Measurements from ENCODE around the gene ATP1A1. TPM values are rescaled to one million over a fixed set of nuclear protein-coding genes. Genes with fewer than 3 reads are reported as not detected.

ATP1A1 gene
- total and polyA plus RNA-seq, 4 donors = 138 to 216 (median 186) TPM

- DNase-seq = no peak
- H3K4me1 ChIP-seq (ENCODE audit: control insufficient read depth in 1 of 2, insufficient read depth in 2 of 2, low read length in 2 of 2) = no peaks in the 10 kb centered on the region
- H3K9me3 ChIP-seq (ENCODE audit: control insufficient read depth, low read length) = no peaks in the 10 kb centered on the region
- no peak for ATAC-seq (ENCODE audit: low FRiP score)
- no peak overlapping the region for H3K4me3 ChIP-seq (ENCODE audit: low read length in 2 of 2)
- H3K27me3 ChIP-seq (ENCODE audit: control insufficient read depth in 1 of 2, insufficient read depth in 2 of 2, low read length in 1 of 2) = no peaks in the 10 kb centered on the region
- intact Hi-C loops (cut with DNase I) = no loop called here
- no peaks in the 10 kb centered on the region for H3K36me3 ChIP-seq (ENCODE audit: control insufficient read depth in 1 of 2, insufficient read depth in 2 of 2, low read length in 1 of 2)
- H3K27ac ChIP-seq (ENCODE audit: low read depth in 1 of 2, low read length in 2 of 2) = no peak overlapping the region
- 80% methylated on average over 5 of the region's 5 CpGs for whole genome bisulfite sequencing, 2 donors
These were observed 51.4 kb downstream of the ATP1A1 start for GRCh38 chr1:116424438-116424837.

- ATAC-seq (ENCODE audit: low FRiP score) = no peak
- no peaks in the 10 kb centered on the region for H3K36me3 ChIP-seq (ENCODE audit: control insufficient read depth in 1 of 2, insufficient read depth in 2 of 2, low read length in 1 of 2)
- H3K4me1 ChIP-seq (ENCODE audit: control insufficient read depth in 1 of 2, insufficient read depth in 2 of 2, low read length in 2 of 2) = no peaks in the 10 kb centered on the region
- H3K4me3 ChIP-seq (ENCODE audit: low read length in 2 of 2) = no peak overlapping the region
- no peaks in the 10 kb centered on the region for H3K27me3 ChIP-seq (ENCODE audit: control insufficient read depth in 1 of 2, insufficient read depth in 2 of 2, low read length in 1 of 2)
- no peaks in the 10 kb centered on the region for H3K9me3 ChIP-seq (ENCODE audit: control insufficient read depth, low read length)
- no peak overlapping the region for H3K27ac ChIP-seq (ENCODE audit: low read depth in 1 of 2, low read length in 2 of 2)
- no peak for DNase-seq
- intact Hi-C loops (cut with DNase I) = no loop called here
- 56 to 61% methylated on average over 1 of the region's 1 CpG for WGBS, 2 donors
These were observed 51.8 kb downstream of the ATP1A1 start for GRCh38 chr1:116424863-116425262.

- 83 to 89% methylated on average over 5 of the region's 5 CpGs for WGBS, 2 donors
- H3K27ac ChIP-seq (ENCODE audit: low read depth in 1 of 2, low read length in 2 of 2) = no peak overlapping the region
- H3K4me1 ChIP-seq (ENCODE audit: control insufficient read depth in 1 of 2, insufficient read depth in 2 of 2, low read length in 2 of 2) = no peaks in the 10 kb centered on the region
- no peak for DNase-seq
- H3K9me3 ChIP-seq (ENCODE audit: control insufficient read depth, low read length) = no peaks in the 10 kb centered on the region
- no peak for ATAC-seq (ENCODE audit: low FRiP score)
- H3K4me3 ChIP-seq (ENCODE audit: low read length in 2 of 2) = no peak overlapping the region
- H3K36me3 ChIP-seq (ENCODE audit: control insufficient read depth in 1 of 2, insufficient read depth in 2 of 2, low read length in 1 of 2) = no peaks in the 10 kb centered on the region
- intact Hi-C loops (cut with DNase I) = no loop called here
- H3K27me3 ChIP-seq (ENCODE audit: control insufficient read depth in 1 of 2, insufficient read depth in 2 of 2, low read length in 1 of 2) = no peaks in the 10 kb centered on the region
These were observed 52.9 kb downstream of the ATP1A1 start for GRCh38 chr1:116425987-116426386.

- no peak for ATAC-seq (ENCODE audit: low FRiP score)
- H3K4me1 ChIP-seq (ENCODE audit: control insufficient read depth in 1 of 2, insufficient read depth in 2 of 2, low read length in 2 of 2) = no peaks in the 10 kb centered on the region
- intact Hi-C loops (cut with DNase I) = no loop called here
- H3K9me3 ChIP-seq (ENCODE audit: control insufficient read depth, low read length) = no peaks in the 10 kb centered on the region
- DNase-seq = no peak
- H3K4me3 ChIP-seq (ENCODE audit: low read length in 2 of 2) = no peak overlapping the region
- H3K27me3 ChIP-seq (ENCODE audit: control insufficient read depth in 1 of 2, insufficient read depth in 2 of 2, low read length in 1 of 2) = no peaks in the 10 kb centered on the region
- H3K27ac ChIP-seq (ENCODE audit: low read depth in 1 of 2, low read length in 2 of 2) = no peak overlapping the region
- 89 to 90% methylated on average over 9 of the region's 9 CpGs for WGBS, 2 donors
- no peaks in the 10 kb centered on the region for H3K36me3 ChIP-seq (ENCODE audit: control insufficient read depth in 1 of 2, insufficient read depth in 2 of 2, low read length in 1 of 2)
These were observed 53.4 kb downstream of the ATP1A1 start for GRCh38 chr1:116426401-116426800.

- DNase-seq = no peak
- H3K4me3 ChIP-seq (ENCODE audit: low read length in 2 of 2) = no peak overlapping the region
- WGBS, 2 donors = 91 to 93% methylated on average over 6 of the region's 6 CpGs
- H3K27me3 ChIP-seq (ENCODE audit: control insufficient read depth in 1 of 2, insufficient read depth in 2 of 2, low read length in 1 of 2) = no peaks in the 10 kb centered on the region
- intact Hi-C loops (cut with DNase I) = no loop called here
- no peak for ATAC-seq (ENCODE audit: low FRiP score)
- no peak overlapping the region for H3K27ac ChIP-seq (ENCODE audit: low read depth in 1 of 2, low read length in 2 of 2)
- H3K9me3 ChIP-seq (ENCODE audit: control insufficient read depth, low read length) = no peaks in the 10 kb centered on the region
- no peaks in the 10 kb centered on the region for H3K36me3 ChIP-seq (ENCODE audit: control insufficient read depth in 1 of 2, insufficient read depth in 2 of 2, low read length in 1 of 2)
- H3K4me1 ChIP-seq (ENCODE audit: control insufficient read depth in 1 of 2, insufficient read depth in 2 of 2, low read length in 2 of 2) = no peaks in the 10 kb centered on the region
These were observed 55.5 kb downstream of the ATP1A1 start for GRCh38 chr1:116428576-116428975.

- DNase-seq (no peak), ATAC-seq (ENCODE audit: low FRiP score) (no peak)
- H3K9me3 ChIP-seq (ENCODE audit: control insufficient read depth, low read length) = no peaks in the 10 kb centered on the region
- 92 to 93% methylated on average over 2 of the region's 2 CpGs for WGBS, 2 donors
- no peaks in the 10 kb centered on the region for H3K36me3 ChIP-seq (ENCODE audit: control insufficient read depth in 1 of 2, insufficient read depth in 2 of 2, low read length in 1 of 2)
- H3K27me3 ChIP-seq (ENCODE audit: control insufficient read depth in 1 of 2, insufficient read depth in 2 of 2, low read length in 1 of 2) = no peaks in the 10 kb centered on the region
- no peak overlapping the region for H3K27ac ChIP-seq (ENCODE audit: low read depth in 1 of 2, low read length in 2 of 2)
- intact Hi-C loops (cut with DNase I) = no loop called here
- no peaks in the 10 kb centered on the region for H3K4me1 ChIP-seq (ENCODE audit: control insufficient read depth in 1 of 2, insufficient read depth in 2 of 2, low read length in 2 of 2)
- H3K4me3 ChIP-seq (ENCODE audit: low read length in 2 of 2) = no peak overlapping the region
These were observed 56.9 kb downstream of the ATP1A1 start for GRCh38 chr1:116429821-116430374.

GRCh38 chr1:116431870-116432500 lies 58.9 kb downstream of the ATP1A1 start:
- DNase-seq = no peak
- WGBS, 2 donors = 89% methylated on average over 7 of the region's 7 CpGs
- no peak for ATAC-seq (ENCODE audit: low FRiP score)
- Histone ChIP-seq H3K9me3 (ENCODE audit: control insufficient read depth, low read length) (no peaks in the 10 kb centered on the region), H3K4me3 (ENCODE audit: low read length in 2 of 2) (no peak overlapping the region), H3K4me1 (ENCODE audit: control insufficient read depth in 1 of 2, insufficient read depth in 2 of 2, low read length in 2 of 2) (no peaks in the 10 kb centered on the region), H3K27me3 (ENCODE audit: control insufficient read depth in 1 of 2, insufficient read depth in 2 of 2, low read length in 1 of 2) (no peaks in the 10 kb centered on the region), H3K36me3 (ENCODE audit: control insufficient read depth in 1 of 2, insufficient read depth in 2 of 2, low read length in 1 of 2) (no peaks in the 10 kb centered on the region), H3K27ac (ENCODE audit: low read depth in 1 of 2, low read length in 2 of 2) (no peak overlapping the region)
- intact Hi-C loops (cut with DNase I) = no loop called here

GRCh38 chr1:116432655-116433265 lies 59.7 kb downstream of the ATP1A1 start:
- intact Hi-C loops (cut with DNase I) = no loop called here
- WGBS, 2 donors = 70 to 73% methylated on average over 3 of the region's 3 CpGs
- H3K4me1 ChIP-seq (ENCODE audit: control insufficient read depth in 1 of 2, insufficient read depth in 2 of 2, low read length in 2 of 2) = no peaks in the 10 kb centered on the region
- no peaks in the 10 kb centered on the region for H3K36me3 ChIP-seq (ENCODE audit: control insufficient read depth in 1 of 2, insufficient read depth in 2 of 2, low read length in 1 of 2)
- H3K9me3 ChIP-seq (ENCODE audit: control insufficient read depth, low read length) = no peaks in the 10 kb centered on the region
- no peak overlapping the region for H3K4me3 ChIP-seq (ENCODE audit: low read length in 2 of 2)
- H3K27me3 ChIP-seq (ENCODE audit: control insufficient read depth in 1 of 2, insufficient read depth in 2 of 2, low read length in 1 of 2) = no peaks in the 10 kb centered on the region
- no peak for ATAC-seq (ENCODE audit: low FRiP score)
- no peak overlapping the region for H3K27ac ChIP-seq (ENCODE audit: low read depth in 1 of 2, low read length in 2 of 2)
- DNase-seq = no peak

Data from aorta (tissue), 5 donors.